Cardiac muscle cell (in vitro differentiated cells and primary cell): Measurements from ENCODE around the gene LIN54. TPM values are rescaled to one million over a fixed set of nuclear protein-coding genes. Genes with fewer than 3 reads are reported as not detected.

Experiments
- DNase-seq, 2 donors: peaks; one replicate each; pipeline versions ENCODE4 v3.0.0 to v3.0.0-alpha.2; 2010 to 2017; ENCODE audit warnings: low read depth in 1 of 2, low spot score in 1 of 2
- H3K27ac ChIP-seq: fragments of 200-600 bp; sonication (generic); 2 replicates; pipeline ENCODE4 v1.5.1; 2016
- H3K27me3 ChIP-seq: fragments of 200-600 bp; sonication (generic); 2 replicates; pipeline ENCODE4 v1.6.0; 2016; ENCODE audit warnings: control low read depth
- H3K36me3 ChIP-seq: fragments of 200-600 bp; sonication (generic); 2 replicates; pipeline ENCODE4 v1.5.1; 2016; ENCODE audit warnings: control low read depth
- H3K4me1 ChIP-seq: fragments of 200-600 bp; sonication (generic); 2 replicates; pipeline ENCODE4 v1.8.1; 2017; ENCODE audit warnings: low read depth, mild to moderate bottlenecking, mixed run types
- H3K4me3 ChIP-seq: fragments of 200-600 bp; sonication (generic); 2 replicates; pipeline ENCODE4 v1.5.1; 2016; ENCODE audit warnings: mild to moderate bottlenecking
- H3K9me3 ChIP-seq: fragments of 200-600 bp; sonication (generic); 2 replicates; pipeline ENCODE4 v1.5.1; 2017; ENCODE audit warnings: low read depth, mild to moderate bottlenecking, control low read depth
- CTCF ChIP-seq: IDR thresholded peaks from 2 replicates; pipeline ENCODE4 v1.5.1; 2012; ENCODE audit warnings: low read depth, mild to moderate bottlenecking, low read length
- polyA plus RNA-seq: library from polyadenylated mRNA; unstranded; fragments of >200 nt; fragmentation: Nextera tagmentation; extraction: Ambion mirVana; gene quantifications from 2 replicates; pipeline ENCODE4 v1.2.1, GENCODE V29; 2016
- total RNA-seq: library from RNA; depleted of rRNA; stranded (reverse); fragments of >200 nt; gene quantifications from 2 replicates; pipeline ENCODE4 v1.2.3, GENCODE V29; 2016

The LIN54 gene
- total and polyA plus RNA-seq, 2 experiments from 2014 or later, result 4.8 to 9.2 TPM

DNA sequence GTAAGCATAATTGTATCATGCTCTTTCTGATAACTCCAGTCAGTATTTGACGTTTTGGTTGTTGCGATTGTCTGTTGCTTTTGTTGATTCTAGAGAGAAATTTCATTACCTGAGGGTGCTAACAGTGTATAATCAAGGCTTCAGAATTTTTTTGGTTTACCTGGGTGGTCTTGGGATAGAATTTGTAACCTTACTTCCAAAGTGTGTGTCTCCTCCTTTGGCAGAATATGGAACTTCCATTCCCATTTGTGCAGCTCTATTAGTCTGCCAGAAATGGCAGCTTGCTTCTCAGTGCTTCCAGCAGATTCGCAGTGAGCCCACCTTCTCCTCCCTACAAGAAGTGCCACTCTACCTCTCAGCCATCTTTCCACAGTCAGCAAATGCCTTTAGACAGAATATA is 29.6 kb upstream of the LIN54 start:
- Histone ChIP-seq H3K27ac (no peak overlapping the region), H3K4me3 (no peak overlapping the region), H3K9me3 (no peaks in the 10 kb centered on the region), H3K27me3 (no peaks in the 10 kb centered on the region), H3K36me3 (no peaks in the 10 kb centered on the region), H3K4me1 (peaks cover 9% of the 10 kb centered on the region)
- TF ChIP-seq CTCF, result no peak
- DNase-seq, result no peak

- H3K9me3 ChIP-seq, result no peaks in the 10 kb centered on the region
- H3K4me1 ChIP-seq, result peaks cover 9% of the 10 kb centered on the region
- no peaks in the 10 kb centered on the region for H3K36me3 ChIP-seq
- H3K4me3 ChIP-seq, result no peak overlapping the region
- H3K27me3 ChIP-seq, result no peaks in the 10 kb centered on the region
- TF ChIP-seq CTCF, result no peak
- no peak for DNase-seq
- H3K27ac ChIP-seq, result no peak overlapping the region
These were observed 26.5 kb upstream of the LIN54 start for GRCh38 chr4:83036991-83037665.

DNA sequence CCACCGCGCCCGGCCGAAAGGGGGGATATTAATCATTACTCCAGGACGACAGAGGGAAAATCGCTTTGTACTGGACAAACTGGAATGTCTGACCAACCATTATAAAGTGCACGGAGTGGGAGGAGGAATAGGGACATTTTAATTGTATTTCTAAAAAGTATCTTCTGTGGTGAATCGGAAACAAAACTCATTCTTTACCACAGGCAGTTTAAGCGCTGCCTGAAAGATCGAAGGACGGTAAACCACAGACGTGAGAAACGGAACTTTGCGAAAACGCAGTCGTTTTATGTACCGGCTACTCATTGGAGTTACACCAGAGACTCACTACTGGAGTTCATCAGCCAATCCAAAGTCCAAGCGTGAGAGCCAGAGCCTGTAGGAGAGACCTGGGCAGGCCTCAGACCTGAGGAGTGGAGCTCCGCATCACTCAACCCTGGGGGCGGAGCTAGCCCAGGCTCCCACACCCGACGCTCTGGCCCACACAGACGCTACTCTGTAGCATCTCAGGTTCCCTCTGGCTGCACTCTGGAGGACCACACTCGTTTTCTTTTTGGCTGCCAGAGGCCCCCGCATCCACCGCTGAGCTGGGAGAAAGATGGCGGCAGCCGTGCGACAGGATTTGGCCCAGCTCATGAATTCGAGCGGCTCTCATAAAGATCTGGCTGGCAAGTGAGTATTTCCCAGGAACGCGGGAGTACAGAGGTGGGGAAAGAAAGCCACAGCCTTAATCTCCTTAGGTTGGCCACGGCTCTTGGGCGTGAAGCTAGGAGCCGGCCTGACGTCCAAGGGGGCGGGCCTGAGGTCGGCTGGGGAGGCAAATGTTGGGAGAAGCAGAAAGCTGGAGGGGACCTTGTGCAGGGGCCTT is 24.2 kb upstream of the LIN54 start, which contains the start of gene COPS4:
Gene COPS4, plus strand, starts transcription at position 554 of the 865 bp plus-strand sequence. Its CDS starts 42 bp downstream, at position 596.
- TF ChIP-seq CTCF, result peak; percentile 47
- peaks cover 9% of the 10 kb centered on the region for H3K4me1 ChIP-seq
- H3K9me3 ChIP-seq, result no peaks in the 10 kb centered on the region
- peaks cover 16% of the 10 kb centered on the region for H3K27me3 ChIP-seq
- H3K36me3 ChIP-seq, result no peaks in the 10 kb centered on the region
- peak; percentile 99 to 100 for DNase-seq
- peak within 1 kb of the TSS; percentile 94 for H3K27ac ChIP-seq
- H3K4me3 ChIP-seq, result peak within 1 kb of the TSS; percentile 82

- Histone ChIP-seq H3K9me3 (no peaks in the 10 kb centered on the region), H3K27me3 (peaks cover 30% of the 10 kb centered on the region), H3K27ac (no peak overlapping the region), H3K4me3 (no peak overlapping the region), H3K36me3 (no peaks in the 10 kb centered on the region), H3K4me1 (no peaks in the 10 kb centered on the region)
- no peak for DNase-seq
- TF ChIP-seq CTCF, result no peak
These were observed 19.1 kb upstream of the LIN54 start for GRCh38 chr4:83029688-83030087.

DNA sequence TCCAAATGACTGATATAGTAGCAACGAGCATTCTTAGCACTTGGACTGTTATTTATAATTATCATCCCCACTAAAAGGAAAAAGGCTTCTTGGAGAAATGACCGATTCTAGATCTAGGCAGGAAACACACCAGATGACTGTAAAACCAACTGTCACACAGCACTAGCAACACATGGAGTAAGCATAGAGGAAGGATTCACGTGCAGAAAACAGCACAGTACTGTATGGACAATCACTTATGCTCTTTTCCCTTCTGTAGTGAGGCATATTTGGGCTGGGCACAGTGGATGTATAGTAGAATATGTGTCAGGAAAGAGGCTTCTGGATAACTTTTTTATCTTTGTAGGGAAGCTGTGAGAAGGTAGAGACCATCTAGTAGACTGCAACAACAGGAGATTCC is 18.4 kb upstream of the LIN54 start:
- Histone ChIP-seq H3K4me1 (no peaks in the 10 kb centered on the region), H3K27me3 (peaks cover 30% of the 10 kb centered on the region), H3K4me3 (no peak overlapping the region), H3K36me3 (no peaks in the 10 kb centered on the region), H3K27ac (no peak overlapping the region), H3K9me3 (no peaks in the 10 kb centered on the region)
- no peak for TF ChIP-seq CTCF
- no peak for DNase-seq
